ENCODE data around the gene PNMA8B.
"Not testable (repeated sequence)": the region's sequence is repeated elsewhere in the genome, so short reads cannot be mapped to it uniquely, and the experiment has no call there.

Gene PNMA8B

DNA sequence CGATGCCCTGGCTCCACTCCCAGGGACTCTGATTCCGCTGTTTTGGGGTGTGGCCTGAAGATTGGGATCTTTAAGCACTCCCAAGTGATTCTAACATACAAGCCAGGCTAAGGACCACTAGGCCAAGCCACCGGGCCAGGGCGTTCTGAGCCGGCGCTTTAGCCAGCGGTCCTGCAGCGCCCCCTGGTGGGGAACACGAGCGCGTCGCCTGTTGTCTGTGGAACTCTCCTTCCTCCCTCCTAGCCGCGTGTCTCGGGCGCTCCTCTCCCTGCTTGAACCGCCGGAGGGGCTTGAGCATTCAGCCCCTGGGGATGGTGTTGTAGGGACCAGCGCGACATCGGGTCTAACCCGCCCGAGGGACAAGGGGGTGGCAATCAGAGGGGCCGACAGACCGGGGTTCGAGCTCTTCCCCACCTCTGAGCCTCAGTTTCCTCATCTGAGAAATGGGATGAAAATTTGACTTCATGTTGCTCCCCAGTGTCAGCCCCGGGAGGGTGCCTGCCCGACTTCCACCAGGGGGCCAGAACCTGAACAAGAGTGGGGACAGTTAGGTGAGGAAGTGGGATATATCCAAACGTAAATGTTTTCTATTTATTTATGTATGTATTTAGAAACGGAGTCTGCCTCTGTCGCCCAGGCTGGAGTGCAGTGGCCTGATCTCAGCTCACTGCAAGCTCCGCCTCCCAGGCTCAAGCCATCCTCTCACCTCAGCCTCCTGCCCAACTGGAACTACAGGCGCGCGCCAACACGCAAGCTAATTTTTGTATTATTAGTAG is 18.0 kb upstream of the PNMA8B start:
- no peak for DNase-seq

DNA sequence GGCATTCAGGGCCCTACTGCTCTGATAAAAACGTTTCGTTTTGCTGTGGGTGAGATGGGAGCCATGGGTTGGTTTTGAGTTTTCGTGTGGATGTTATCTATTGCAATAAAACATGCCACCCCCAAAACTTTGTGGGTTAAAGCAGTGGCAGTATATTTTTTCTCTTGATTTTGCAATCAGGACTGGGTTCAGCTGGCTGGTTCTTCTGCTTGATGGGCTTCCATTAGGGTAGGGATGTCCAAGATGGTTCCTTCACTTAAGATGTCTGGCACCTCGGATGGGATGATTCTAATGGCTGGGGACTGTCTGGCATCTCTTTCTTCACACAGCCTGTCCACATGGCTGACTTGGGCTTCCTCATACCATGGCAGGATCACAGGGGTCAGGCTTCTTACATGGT is 15.6 kb upstream of the PNMA8B start:
- no peak for DNase-seq

DNA sequence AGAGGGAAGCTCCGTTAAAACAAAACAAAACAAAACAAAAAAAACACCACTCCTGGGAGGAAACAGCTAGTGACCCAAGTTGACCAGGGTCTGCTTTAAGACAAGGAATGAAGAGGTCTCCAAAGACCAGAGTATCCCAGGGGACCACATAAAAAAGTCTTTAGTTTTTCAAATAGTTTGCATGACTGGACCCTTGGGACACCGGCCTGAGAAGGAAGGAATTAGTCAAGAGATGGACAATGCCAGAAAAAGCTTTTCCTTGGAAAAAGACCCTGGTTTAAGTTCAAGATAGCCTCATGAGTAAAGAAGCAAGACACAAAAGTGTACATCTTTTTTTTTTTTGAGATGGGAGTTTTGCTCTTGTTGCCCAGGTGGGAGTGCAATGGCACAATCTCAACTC is 12.5 kb upstream of the PNMA8B start:
- DNase-seq, result no peak

DNA sequence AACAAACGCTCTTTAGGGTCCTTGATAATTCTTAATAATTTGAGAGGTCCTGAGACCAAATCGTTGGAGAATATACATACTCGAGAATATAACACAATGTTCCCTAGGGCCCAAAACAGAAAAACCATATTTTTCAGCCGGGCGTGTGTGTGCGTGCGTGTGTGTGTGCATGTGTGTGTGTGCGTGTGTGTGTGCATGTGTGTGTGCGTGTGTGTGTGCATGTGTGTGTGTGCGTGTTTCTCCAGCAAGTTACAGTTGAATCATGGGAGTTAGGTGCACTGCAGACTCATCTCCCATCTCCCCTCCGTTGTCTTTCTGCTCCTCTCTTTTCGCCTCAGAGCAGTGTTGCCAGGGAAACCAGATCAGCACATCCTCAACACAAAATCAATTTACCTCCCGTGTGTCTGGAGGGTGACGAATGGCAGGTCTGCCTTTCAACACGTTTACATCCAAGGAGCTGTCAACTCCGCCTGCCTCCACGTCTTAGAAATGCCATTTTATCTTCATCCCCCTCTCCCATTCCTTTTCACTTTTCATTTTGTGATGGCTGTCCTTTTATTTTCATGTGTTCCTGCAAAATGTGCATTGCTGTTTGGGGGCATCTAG is 8.3 kb upstream of the PNMA8B start:
- no peak for DNase-seq

DNA sequence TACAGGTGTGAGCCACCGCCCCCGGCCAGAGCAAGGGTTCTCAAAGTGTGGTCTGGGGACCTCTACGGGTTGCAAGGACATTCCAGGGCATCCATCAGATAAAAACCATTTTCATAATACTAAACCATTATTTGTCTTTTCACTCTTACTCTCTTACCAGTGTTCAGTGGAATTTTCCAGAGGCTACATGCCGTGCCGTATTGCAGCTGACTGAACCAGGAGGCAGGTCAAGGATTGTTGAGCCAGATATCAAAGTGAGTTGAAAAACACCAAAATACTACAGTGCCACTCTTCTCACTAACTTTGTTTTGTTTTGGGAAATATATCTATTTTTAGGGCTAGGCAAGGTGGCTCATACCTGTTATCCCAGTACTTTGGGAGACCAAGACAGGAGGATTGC is 7.2 kb upstream of the PNMA8B start:
- no peak for DNase-seq

DNA sequence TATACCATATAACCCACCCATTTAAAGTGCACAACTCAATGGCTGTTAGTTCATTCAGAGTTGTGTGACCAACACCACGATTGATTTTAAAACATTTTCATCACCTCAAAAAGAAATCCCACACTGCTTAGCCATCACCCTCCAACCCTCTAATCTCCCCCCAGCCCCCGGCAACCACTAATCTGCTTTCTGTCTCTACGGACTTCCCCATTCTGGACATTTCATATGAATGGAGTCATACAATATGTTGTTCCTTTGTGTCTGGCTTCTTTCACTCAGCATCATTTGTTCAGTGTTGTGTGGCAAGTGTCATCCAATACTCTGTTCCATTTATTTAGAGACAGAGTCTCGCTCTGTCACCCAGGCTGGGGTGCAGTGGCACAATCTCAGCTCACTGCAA is 4.0 kb upstream of the PNMA8B start:
- DNase-seq, result no peak

DNA sequence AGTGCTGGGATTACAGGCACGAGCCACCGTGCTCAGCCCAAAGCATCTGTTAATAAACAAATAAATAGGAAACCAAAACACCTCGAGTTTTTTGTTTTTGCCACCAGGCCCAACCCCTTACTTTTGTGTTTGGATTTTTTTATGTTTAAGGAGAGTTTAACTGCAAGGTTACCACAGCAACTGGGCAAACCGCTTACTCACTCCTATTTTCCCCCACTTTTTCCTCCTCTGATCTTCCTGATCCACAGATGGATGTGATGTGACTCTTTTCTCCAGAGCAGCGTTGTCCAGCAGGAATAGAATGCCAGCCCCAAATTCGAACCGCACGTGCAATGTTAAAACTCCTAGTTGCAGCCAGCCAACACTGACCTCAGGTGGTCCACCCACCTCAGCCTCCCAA is 2.1 kb upstream of the PNMA8B start:
- no peak for DNase-seq

DNA sequence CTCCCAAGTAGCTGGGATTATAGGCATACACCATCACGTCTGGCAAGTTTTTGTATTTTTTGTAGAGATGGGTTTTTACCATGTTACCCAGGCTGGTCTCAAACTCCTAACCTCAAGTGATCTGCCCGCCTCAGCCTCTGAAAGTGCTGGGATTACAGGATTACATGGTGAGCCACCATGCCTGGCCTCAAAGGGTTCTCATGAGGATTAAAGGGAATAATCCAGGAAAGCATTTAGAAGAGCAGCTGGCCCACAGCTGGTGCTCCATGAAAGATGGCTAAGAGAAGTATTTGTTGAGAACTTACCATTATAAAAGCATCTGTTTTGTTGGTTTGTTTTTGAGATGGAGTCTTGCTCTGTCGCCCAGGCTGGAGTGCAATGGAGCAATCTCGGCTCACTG is 1.2 kb upstream of the PNMA8B start:
- DNase-seq, result not testable (repeated sequence)

DNA sequence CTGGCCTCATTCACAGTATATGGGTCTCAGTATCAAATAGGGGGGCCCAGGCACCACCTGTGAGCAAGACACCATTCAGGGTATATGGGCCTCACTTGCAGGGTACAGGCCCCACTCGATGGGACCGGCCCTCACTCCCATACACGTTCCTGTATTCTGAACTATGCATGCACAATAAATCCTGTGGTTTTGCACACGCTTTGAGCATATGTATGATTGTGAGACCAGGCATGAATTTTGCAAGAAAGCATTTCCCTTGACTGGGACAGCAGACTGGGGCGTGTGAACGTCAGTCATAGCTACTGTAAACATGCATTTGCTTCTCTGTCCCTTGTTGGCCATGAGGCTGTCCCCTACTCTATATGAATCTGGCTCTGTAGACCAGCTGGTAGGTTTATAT is 637 bp upstream of the PNMA8B start:
- DNase-seq, result no peak

DNA sequence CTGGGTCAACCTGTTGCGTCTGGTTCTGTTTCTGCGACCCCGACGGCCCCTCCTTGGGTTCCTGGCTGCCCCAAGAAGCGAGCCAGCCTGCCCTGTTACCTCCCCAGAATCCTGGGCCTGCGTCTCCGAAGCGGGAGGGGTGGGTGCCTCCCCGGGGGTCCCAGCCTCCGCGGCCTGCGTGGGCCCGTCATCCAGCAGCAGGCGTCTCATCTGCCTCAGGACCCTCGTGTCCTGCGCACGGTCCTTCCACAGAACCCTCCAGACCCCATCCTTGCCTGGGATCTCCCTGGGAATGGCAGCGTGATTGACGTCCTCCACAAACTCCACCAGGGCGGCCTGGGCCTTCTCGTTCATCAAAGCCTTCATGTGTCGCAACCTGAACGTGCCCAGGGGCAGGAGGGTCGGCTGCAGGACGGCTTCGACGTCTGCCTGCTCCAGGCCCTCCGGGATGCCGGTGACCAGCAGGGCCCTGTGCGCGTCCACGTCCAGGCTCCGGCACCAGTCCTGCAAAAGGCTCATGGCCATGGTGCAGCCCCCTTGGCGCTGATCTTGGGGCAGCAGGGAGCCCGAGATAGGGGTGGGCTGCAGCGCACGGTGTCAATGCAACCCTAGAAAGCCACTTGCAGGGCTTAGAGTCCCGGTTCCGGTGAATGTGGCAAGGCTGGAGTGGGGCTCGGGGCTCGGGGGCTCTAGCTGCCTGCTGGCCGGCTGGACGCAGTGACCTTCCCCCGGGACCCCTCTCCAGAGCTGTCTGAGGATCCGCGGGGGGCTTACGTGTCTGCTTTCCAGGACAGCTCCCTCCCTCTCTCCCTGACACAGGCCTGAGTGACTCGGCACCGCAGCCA is 504 bp downstream of the PNMA8B start:
- DNase-seq, result no peak

DNA sequence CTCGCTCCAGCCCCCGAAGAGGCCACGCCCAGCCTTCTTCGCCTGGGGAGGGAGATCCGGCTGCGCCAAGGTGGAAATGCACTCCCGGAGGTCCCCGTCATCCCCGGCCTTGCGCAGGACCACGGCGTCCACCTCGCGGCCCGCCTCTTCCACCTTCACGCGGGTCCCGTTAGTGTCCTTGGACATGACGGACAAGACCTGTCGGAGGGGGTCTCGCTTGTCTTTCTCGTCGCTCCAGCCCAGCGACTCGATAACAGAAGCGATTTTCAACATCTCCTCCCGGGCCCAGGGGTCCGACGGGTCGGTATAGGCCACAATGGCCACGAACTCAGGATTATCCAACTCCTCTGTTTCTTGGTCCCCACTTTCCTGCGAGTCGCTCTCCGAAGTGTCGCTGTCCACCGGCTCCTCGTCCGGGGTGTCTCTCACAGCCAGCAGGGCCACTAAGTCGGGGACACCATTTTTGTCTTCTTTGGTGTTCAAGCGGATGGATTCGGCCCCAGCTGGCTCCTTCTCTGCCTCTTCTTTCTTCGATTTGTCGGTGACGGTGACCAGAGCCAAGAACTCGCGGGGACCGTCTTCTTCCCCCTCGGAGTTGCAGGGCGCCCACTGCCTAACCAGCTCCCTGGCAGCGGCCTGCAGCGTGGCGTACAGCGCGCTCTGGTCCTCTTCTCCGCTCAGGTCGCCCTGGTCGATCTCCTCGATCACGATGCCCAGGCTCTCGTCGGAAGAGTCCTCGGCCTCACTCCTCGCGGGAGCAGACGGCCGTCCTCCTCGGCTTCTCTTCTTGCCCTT is 1.3 kb downstream of the PNMA8B start:
- no peak for DNase-seq

DNA sequence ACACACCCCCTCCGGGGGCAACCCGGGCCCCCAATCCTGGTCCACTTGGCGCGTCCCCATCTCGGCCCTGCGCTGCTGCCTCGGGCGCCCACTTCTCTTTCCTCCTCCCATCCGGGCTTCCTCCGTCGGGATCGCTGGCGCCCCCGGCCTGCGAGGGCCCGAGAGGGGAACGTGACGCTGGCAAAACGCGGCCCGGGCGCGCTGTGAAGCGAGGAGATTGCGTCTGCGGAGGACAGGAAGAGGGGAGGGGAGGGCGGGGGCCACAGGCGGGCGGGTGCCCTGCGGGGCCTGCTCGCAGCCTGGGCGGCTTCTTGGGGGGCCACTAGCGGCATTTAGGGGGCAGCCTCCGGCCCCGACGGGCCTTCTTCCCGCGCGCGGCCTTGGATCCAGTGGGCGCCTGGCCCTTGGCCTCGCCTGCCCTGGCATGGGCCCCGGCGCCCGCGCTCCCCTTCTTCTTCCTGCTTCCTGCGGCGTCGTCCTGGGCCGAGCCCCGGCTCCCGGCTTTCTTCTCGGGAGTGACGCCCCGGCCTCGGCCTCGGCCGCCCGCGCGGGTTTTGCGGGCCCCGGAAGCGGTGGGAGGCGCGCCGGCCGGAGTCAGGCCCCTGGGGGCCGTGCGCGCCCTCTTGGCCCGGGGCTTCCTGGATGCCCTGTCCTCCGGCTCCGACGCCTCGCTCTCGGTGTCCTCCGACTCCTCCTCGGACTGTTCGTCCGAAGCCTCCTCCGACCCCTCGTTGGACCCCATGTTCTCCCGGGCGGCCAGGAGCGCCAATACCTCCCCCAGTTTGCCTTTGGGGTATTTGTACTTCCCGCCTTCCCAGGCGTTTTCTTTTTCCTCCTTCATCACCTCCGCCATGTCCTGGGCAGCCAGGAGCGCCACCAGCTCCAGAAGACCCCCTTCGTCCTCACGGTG is 2.2 kb downstream of the PNMA8B start:
- no peak for DNase-seq

DNA sequence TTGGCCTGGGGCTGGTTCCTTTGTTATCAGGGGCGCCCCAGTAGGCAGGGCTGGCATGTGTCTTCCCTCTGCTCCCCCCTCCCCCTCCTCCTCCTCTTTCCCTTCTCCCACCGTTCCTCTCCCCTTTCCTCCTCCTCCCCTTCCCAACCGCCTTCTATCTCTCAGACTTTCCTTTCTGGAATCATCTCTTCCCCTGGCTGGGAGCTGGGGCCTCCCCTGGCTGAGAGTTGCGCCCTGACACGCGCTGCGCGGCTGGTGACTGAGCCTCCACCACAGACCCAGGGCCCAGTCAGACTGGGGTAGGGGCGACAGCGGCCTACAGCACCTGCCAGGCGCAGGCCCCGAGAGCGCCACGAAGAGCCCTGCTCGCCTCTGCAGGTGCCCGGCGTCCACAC is 2.8 kb downstream of the PNMA8B start:
- no peak for DNase-seq

DNA sequence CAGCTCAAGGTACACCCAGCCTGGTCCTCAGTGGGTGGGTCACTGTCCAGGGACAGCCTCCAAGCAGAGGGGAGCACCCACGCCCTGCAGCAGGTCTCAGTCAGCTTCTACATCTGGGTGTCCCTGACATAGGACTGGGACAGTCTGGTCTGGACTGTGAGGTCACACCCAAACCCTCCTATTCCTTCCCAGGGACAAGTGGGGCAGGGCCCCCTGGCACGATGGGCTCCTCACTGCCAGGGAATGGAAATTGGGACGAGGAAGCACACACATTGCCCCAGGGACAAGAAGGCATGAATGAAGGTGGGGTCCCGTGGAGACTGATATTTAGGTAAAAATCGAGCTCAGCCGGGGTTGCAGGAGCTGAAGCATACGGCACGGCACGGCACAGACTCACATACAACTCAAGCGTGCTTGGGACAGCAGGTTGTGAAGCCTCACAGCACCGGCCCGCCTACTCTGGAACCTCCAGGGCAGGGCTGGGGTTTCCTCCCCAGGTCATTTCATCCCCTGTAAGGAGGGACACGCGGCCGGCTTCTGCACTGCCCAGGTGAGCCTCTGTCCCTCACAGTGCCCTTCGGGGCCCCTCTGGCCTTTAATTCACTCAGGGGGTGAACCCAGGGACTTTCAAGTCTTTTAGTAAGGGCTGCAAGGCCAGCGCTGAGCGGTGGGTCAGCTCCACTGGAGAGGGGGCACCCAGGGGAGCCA is 3.5 kb downstream of the PNMA8B start:
- no peak for DNase-seq

DNA sequence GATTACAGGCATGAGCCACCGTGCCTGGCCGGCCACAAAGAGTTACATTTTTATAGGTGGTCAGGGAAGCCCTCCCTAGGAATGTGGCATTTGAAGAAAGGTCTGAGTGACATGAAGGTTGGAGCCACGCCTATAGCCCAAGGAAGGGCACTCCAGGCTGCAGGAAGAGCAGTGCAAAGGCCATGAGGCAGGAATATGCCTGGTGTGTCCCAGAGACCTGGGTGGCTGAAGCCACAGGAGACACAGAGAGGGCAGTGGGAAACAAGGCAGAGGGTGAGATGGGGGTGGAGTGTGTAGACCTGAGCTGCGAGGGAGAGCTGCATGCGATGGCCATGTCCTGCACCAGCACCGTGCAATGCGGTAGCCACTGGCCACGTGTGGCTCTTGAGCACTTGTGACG is 4.9 kb downstream of the PNMA8B start:
- no peak for DNase-seq

DNA sequence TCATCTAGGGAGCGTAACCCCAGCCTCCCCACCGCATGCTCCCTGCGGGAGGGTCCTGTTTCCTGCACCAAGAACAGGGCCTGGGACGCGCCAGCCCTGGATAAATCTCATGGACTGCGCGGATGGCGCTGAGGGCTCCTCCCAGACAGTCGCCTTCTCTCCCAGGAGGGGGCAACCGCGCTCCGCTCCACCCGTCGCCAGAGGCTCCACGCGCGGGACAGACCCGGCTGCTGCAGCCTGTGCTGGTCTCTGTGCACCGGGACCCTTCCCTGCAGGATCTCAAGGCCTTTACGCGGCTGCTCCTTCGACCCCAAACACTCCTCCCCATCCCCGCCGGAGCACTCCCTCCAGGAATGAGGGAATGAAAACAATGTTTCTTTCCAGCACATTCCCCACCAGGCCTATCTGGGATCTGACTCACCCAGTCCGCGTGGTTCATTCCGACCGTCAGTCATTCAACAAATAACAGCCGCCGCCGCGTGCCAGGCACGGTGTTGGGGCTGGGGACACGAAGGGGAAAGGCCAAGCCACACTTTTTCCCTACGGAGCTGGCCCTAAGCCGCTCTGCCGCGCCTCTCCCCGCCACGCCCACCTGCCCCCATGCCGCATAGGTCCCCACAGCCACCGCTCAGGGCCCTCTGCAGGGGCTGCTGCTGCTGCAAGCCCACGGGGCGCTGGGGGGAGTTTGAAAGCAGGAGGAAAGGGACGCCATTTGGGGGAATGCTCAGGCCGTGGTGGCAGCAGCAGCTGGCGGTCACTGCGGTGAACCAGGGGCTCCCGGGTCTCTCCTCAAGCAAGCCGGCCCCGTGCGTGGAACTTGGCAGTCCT is 6.0 kb downstream of the PNMA8B start:
- DNase-seq, result no peak

DNA sequence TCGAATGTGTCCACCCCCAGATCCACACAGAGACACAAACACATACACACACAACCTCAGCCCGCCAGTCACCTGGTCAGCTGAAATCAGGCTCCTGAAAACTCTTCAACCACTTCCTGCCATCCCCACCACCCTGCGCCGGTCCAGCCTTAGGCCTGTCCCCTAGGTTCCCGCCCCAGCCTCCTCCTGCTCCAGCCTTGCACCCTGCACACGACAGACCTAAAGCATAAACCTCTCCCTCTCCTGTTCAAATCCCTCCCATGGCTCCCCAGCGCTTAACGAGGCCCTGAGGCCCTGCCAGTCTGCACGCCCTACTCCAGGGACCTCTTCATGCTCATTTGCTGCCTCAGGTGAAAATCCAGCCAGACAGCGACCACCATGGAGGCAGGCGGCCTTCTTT is 7.1 kb downstream of the PNMA8B start:
- DNase-seq, result no peak

DNA sequence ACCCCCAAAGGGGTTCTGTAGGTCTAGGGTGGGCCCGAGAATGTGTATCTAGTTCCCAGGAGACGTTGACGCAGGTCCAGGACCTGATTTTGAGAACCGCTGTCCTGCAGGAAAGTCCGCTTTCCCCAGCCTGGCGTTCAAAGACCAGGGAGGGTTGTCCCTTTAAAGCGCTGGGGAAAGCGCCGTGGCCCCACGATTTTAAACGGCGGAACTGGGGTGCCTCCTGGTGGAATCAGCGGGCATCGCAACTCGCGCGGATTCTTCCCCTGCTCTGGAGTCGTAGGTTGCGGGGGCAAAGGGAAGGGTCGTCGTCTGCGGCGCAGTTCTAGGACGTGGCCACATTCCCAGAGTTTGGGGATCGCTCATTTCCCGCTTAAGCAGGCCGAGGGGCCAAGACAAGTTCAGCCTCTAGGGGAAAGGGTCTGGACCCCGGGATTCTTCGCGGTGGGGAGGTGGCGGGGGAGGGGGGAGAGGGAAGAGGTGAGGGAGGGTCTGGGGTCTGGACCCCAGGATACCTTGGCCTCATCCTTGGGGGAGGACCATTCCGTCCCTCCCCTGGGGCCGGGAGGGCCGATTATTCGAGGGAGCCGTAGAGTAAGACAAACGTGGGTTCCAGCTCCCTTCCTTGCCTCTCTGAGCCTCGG is 7.7 kb downstream of the PNMA8B start:
- DNase-seq, result no peak

DNA sequence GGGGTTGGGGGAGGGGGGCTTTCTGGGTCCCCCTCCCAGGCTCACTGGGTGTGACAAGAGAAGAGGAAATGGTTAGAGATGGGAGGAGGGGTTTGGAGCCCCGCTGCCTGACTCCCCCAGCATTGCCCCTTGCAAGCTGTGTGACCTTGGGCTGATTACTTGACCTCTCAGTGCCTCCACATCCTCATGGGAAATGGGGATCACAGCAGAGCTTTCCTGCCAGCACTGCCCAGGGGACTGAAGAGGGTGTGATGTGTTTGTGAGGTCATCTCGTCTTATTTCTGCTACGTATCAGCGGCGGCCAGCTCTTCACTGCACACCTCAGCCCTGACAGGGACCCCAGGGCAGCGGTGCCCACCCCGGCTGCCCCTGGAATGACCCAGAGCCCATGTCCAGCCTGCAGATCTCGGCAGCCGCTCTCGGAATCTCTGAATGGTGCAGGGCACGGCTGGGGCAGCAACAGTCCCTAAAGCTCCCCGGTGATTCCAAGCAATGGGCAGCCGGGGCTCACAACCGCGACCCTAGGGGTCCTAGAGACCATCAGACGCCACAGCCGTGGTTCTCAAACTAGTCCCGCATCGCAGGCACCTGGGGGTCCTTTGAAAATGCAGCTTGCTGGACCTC is 8.4 kb downstream of the PNMA8B start:
- no peak for DNase-seq

DNA sequence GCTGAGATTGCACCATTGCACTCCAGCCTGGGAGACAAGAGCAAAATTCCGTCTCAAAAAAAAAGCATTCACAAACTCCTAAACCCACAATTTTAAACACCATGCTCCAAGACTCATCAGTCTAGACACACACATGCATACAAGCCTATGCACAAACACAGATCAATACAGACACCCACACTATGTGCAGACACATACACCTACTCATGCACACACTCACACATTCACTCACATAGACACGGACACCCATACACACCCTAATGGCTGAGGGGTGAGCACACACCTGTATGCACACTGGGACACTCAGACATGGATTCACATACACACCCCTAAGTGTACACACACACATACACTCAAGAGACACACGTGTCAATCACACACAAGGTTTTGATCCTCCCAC is 9.3 kb downstream of the PNMA8B start:
- no peak for DNase-seq
